Upper lobe of right lung (tissue), 1 donor: ENCODE data around the gene MET. TPM values are rescaled to one million over a fixed set of nuclear protein-coding genes. Genes with fewer than 3 reads are reported as not detected.

ENCODE experiments used
- ATAC-seq: fragments of 200-7000 bp; cut with Tn5 transposase; one replicate; pipeline ENCODE4 v1.9.1; 2020; ENCODE audit warnings: mild to moderate bottlenecking, moderate library complexity
- DNase-seq: peaks from one replicate; pipeline ENCODE4 v3.0.0-alpha.2; 2020
- H3K27ac ChIP-seq: fragments of 200-600 bp; one replicate; pipeline ENCODE4 v1.8.0; 2022
- H3K27me3 ChIP-seq: fragments of 200-600 bp; one replicate; pipeline ENCODE4 v1.8.0; 2022; ENCODE audit warnings: mild to moderate bottlenecking
- H3K36me3 ChIP-seq: fragments of 200-600 bp; one replicate; pipeline ENCODE4 v1.8.0; 2022
- H3K4me1 ChIP-seq: fragments of 200-600 bp; one replicate; pipeline ENCODE4 v1.8.0; 2022
- H3K4me3 ChIP-seq: fragments of 200-600 bp; one replicate; pipeline ENCODE4 v1.8.0; 2022; ENCODE audit warnings: mild to moderate bottlenecking
- H3K9me3 ChIP-seq: fragments of 200-600 bp; one replicate; pipeline ENCODE4 v1.8.0; 2022
- intact Hi-C: fragments of 100-400 bp; cut with DNase I; formaldehyde crosslinking; loops from one replicate; pipeline ENCODE4 v1.11.0; 2022
- total RNA-seq: library from RNA; stranded (reverse); fragmentation: NEBNext Ultra II Directional; extraction: Animal tissue kit (Norgen Biotek cat#: 25700); gene quantifications from one replicate; pipeline ENCODE4 v1.2.1, GENCODE V29; 2021
- TF ChIP-seq, protein P1 (sequence below): fragments of 200-600 bp; IDR thresholded peaks from one replicate; pipeline ENCODE4 v1.8.0; 2022; ENCODE audit warnings: antibody characterized with exemption
- donor health status: DM: no; HTN: yes; CAD: no; lungs with severe emphysema.

MET gene
- total RNA-seq, 1 donor from 2014 or later: 69.6 TPM

DNA sequence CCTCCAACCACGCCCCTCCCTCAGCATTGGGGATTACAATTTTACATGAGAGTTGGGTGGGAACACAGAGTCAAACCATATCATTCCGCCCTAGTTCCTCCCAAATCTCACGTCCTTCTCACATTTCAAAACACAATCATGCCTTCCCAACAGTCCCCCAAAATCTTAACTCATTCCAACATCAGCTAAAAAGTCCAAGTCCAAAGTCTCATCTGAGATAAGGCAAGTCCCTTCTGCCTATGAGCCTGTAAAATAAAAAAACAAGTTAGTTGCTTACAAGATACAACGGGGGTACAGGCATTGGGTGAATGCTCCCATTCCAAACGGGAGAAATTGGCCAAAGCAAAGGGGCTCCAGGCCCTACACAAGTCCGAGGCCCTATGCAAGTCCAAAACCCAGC is 112.7 kb downstream of the MET start:
- no peak for ATAC-seq
- peaks cover 14% of the 10 kb centered on the region for H3K4me1 ChIP-seq

DNA sequence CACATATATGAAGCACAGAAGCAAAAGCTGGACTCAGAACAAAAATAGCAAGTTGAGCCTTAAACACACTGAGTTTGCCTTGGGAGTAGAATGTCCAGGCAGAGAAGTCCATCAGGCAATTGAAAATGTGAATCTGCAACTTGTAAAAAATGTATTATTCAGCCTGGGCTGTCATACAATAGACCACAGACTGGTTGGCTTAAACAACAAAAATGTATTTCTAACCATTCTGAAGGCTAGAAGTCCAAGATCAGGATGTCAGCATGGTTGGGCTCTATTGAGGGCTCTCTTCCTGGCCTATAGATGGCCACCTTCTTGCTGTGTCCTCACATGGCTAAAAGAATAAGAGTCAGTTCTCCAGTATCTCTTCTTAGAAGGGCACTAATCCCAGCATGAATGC is 113.8 kb downstream of the MET start:
- TF ChIP-seq, protein P1, sequence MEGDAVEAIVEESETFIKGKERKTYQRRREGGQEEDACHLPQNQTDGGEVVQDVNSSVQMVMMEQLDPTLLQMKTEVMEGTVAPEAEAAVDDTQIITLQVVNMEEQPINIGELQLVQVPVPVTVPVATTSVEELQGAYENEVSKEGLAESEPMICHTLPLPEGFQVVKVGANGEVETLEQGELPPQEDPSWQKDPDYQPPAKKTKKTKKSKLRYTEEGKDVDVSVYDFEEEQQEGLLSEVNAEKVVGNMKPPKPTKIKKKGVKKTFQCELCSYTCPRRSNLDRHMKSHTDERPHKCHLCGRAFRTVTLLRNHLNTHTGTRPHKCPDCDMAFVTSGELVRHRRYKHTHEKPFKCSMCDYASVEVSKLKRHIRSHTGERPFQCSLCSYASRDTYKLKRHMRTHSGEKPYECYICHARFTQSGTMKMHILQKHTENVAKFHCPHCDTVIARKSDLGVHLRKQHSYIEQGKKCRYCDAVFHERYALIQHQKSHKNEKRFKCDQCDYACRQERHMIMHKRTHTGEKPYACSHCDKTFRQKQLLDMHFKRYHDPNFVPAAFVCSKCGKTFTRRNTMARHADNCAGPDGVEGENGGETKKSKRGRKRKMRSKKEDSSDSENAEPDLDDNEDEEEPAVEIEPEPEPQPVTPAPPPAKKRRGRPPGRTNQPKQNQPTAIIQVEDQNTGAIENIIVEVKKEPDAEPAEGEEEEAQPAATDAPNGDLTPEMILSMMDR: no peak
- no peak for DNase-seq
- Histone ChIP-seq H3K27me3 (no peaks in the 10 kb centered on the region), H3K36me3 (no peaks in the 10 kb centered on the region), H3K9me3 (no peaks in the 10 kb centered on the region), H3K4me3 (no peak overlapping the region), H3K4me1 (peaks cover 5% of the 10 kb centered on the region), H3K27ac (no peak overlapping the region)
- no peak for ATAC-seq
- intact Hi-C loops: no loop called here

More for the DNA sequence above, 112.7 kb downstream of the MET start:
- H3K4me3 ChIP-seq: no peak overlapping the region
- H3K27ac ChIP-seq: no peak overlapping the region
- DNase-seq: no peak
- no peaks in the 10 kb centered on the region for H3K27me3 ChIP-seq
- intact Hi-C loops: no loop called here
- no peaks in the 10 kb centered on the region for H3K36me3 ChIP-seq
- H3K9me3 ChIP-seq: no peaks in the 10 kb centered on the region
- TF ChIP-seq, protein P1: no peak

DNA sequence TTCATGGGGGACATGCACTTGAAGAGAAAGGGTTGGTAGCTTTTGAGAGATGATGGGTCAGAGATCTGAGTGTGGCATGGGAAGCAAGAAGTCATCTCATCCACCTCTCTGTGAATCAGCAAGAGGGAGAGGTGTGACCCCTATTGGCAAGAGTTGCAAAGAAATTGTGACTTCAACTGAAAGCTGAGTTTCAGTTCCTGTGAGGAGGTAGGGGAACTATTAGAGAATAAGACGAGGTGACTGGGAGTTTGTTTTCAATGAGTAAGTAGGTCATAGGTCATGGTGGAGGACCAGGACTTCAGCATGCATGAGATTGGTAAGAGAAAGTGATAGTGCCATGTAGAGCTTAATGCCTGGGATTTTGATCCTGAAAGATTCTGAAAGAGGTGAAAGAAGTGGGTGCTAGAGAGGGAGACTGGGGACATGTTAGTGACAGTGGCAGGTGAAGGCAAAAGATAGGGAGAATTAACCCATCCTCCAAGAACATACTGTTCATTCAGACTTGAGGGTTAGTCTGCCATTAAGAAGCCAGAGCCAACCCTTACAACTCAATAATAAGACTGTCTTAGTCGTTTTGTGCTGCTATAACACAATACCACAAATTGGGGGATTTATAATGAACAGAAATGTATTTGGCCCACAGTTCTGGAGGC is 114.9 kb downstream of the MET start:
- Histone ChIP-seq H3K27ac (no peak overlapping the region), H3K4me3 (no peak overlapping the region), H3K36me3 (no peaks in the 10 kb centered on the region), H3K4me1 (no peaks in the 10 kb centered on the region), H3K27me3 (no peaks in the 10 kb centered on the region), H3K9me3 (no peaks in the 10 kb centered on the region)
- DNase-seq (no peak), ATAC-seq (peak; percentile 67)
- intact Hi-C loops: no loop called here
- TF ChIP-seq, protein P1: peak; percentile 34

DNA sequence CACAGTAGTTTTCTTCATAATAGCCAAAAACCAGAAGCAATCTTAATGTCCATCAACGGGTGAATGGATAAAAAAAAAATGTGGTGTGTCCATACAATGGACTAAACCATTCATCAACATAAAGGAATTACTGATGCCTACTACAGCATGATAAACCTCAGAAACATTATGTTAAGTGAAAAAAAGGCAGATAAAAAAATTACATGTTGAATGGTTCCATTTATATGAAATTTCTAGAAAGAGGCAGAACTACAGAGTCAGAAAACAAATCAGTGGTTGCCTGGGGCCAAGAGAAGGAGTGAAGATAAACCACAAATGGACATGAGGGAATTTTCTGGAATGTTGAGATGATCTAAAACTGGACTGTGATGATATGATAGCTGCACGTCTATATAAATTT is 115.9 kb downstream of the MET start:
- ATAC-seq (no peak), DNase-seq (no peak)
- intact Hi-C loops: no loop called here
- Histone ChIP-seq H3K27me3 (no peaks in the 10 kb centered on the region), H3K4me3 (no peak overlapping the region), H3K9me3 (no peaks in the 10 kb centered on the region), H3K27ac (no peak overlapping the region), H3K36me3 (no peaks in the 10 kb centered on the region), H3K4me1 (no peaks in the 10 kb centered on the region)
- TF ChIP-seq, protein P1: no peak

DNA sequence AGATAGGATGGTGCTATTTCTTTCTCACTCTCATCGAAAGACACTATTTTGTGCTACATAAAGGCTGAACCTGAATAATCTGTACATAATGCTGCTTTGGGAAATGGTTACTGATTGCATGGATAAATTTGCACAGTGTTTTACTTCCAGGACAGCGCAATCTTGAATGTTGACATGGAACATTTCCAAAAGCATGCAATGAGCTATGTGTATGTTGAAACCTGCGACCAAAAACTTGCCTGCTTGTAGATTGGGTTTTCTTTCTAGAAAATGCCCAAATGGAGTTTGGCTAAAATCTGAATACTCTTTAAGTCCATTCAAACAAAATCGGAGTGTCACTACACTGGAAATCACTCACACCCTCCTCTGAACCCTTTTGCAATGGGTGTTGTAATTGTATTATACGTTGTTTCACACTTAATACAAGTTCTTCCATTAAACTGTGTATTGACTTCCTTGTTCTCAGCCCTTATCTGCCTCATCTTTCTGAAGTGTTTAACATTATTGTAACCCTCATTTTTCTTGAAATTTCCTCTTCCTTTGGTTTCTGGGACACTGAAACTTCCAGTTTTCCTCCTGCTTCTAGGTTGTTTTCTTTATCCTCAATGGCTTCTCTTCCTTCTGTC is 116.7 kb downstream of the MET start:
- H3K4me1 ChIP-seq: no peaks in the 10 kb centered on the region
- no peak for DNase-seq
- ATAC-seq: peak; percentile 57
- intact Hi-C loops: no loop called here
- no peak overlapping the region for H3K27ac ChIP-seq
- no peaks in the 10 kb centered on the region for H3K36me3 ChIP-seq
- H3K4me3 ChIP-seq: no peak overlapping the region
- no peaks in the 10 kb centered on the region for H3K9me3 ChIP-seq
- H3K27me3 ChIP-seq: no peaks in the 10 kb centered on the region
- TF ChIP-seq, protein P1: no peak
